Measurements from ENCODE around the gene MEF2C. TPM values are rescaled to one million over a fixed set of nuclear protein-coding genes. Genes with fewer than 3 reads are reported as not detected.
"Not testable (repeated sequence)": the region's sequence is repeated elsewhere in the genome, so short reads cannot be mapped to it uniquely, and the experiment has no call there.

Gene MEF2C
- total RNA-seq, 1 donor = 98.0 TPM

DNA sequence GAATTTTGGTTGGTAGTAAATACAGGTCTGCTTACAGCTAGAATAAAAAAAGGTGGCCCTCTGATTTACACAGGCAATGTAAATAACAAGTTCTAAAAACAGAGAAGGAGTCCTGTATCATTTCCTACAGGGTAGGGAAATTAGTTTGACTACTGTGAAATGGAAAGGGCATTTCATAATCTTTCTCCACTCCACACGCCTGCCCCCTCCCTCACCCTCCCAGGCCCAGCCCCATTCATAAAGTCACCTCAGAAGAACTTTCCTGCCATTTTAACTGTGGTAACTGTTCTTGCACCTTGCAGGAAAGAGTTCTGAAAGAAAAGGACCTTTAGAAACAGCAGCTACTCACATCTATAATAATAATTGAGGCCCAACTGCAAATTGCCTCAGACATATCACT lies 69.7 kb downstream of the MEF2C start:
- no peak for DNase-seq (ENCODE audit: low read depth in 2 of 3, low spot score in 2 of 3)

DNA sequence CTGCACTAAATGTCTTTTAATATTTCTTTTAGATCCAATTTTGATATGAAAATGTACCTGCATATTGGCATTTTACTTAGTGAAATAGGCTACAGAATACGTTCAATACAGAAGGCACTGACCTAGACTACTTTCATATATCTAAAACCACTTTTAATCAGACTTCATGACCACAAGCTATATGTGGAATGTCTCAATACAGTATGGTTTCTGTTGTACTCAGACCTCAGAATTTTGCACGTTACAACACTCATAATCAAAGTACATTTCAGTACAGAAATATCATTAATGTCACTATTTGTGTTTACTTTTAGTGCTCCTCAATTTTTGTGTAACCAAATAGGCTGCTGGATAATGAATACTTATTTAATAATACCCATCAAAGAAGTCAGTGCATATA lies 74.8 kb downstream of the MEF2C start:
- DNase-seq (ENCODE audit: low read depth in 2 of 3, low spot score in 2 of 3) = no peak

DNA sequence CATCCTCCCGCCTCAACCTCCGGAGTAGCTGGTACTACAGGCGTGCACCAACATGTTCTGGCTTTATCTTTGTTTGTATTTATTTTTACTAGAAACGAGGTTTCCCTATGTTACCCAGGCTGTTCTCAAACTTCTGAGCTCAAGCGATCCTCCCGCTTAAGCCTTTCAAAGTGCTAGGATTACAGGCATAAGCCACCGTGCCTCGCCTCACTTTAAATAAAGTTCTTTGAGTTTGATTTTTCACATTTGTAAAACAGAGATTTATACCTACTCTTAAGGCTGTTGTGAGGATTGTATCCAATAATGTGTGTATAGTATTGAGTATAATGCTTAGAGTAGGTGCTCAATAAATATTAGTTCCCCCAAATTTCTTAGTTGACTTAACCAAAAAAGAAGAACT lies 75.7 kb downstream of the MEF2C start:
- DNase-seq (ENCODE audit: low read depth in 2 of 3, low spot score in 2 of 3) = no peak

DNA sequence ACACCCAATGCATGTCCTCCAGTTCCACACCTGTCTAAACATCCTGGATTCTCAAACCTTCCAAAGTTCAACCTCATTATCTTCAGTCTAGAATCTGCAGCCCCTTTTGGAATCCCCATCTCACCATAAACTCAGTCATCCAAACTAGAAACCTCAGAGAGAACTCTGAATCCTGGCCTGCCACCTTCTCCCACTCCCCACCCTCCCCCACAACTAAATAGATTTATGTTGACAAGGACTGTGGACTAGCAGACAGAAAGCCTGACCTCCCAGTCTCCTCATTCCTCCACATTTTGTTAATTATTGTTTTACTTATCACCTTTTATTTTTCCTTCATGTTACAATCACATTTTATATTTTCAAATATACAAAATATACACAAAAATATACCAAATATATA lies 76.6 kb downstream of the MEF2C start:
- DNase-seq (ENCODE audit: low read depth in 2 of 3, low spot score in 2 of 3) = no peak

- DNase-seq (ENCODE audit: low read depth in 2 of 3, low spot score in 2 of 3) = no peak
These were observed 77.7 kb downstream of the MEF2C start for GRCh38 chr5:88805151-88805784.

- no peak for DNase-seq (ENCODE audit: low read depth in 2 of 3, low spot score in 2 of 3)
These were observed 78.5 kb downstream of the MEF2C start for GRCh38 chr5:88804444-88804843.

- DNase-seq (ENCODE audit: low read depth in 2 of 3, low spot score in 2 of 3) = no peak
These were observed 79.7 kb downstream of the MEF2C start for GRCh38 chr5:88803309-88803708.

DNA sequence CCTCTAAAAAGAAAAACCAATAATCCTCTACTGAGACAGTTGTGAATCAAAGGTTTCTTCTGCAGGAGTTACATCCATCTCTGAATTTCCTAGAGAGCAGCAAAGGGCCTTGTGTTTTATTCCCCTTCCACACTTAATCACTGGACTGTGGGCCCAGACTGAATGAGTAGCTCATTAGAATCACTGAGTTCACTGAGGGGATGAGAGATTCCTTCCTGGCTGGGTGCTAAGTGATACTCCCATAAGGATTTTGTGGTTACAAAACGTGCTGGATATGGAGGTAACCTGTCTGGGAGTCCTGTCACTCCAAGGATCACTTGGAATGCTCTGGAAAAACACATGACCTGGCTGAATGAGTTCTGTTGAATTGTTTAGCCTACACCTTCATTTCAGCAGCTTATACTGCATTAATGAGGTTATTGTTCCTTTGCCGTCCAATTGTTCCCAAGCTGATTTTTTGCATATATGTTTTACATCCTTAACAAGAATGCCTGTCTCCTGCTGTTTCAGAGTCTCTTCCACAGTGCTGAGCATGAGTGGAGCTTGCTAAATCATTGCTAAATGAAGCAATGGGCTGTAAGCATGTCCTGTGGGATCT lies 82.9 kb downstream of the MEF2C start:
- DNase-seq (ENCODE audit: low read depth in 2 of 3, low spot score in 2 of 3) = no peak

- not testable (repeated sequence) for DNase-seq (ENCODE audit: low read depth in 2 of 3, low spot score in 2 of 3)
These were observed 84.1 kb downstream of the MEF2C start for GRCh38 chr5:88798933-88799332.

DNA sequence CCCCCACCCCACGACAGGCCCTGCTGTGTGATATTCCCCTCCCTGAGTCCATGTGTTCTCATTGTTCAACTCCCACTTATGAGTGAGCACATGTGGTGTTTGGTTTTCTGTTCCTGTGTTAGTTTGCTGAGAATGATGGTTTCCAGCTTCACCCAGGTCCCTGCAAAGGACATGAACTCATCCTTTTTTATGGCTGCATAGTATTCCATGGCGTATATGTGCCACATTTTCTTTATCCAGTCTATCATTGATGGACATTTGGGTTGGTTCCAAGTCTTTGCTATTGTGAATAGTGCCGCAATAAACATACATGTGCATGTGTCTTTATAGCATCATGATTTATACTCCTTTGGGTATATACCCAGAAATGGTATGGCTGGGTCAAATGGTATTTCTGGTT lies 89.2 kb downstream of the MEF2C start:
- not testable (repeated sequence) for DNase-seq (ENCODE audit: low read depth in 2 of 3, low spot score in 2 of 3)

DNA sequence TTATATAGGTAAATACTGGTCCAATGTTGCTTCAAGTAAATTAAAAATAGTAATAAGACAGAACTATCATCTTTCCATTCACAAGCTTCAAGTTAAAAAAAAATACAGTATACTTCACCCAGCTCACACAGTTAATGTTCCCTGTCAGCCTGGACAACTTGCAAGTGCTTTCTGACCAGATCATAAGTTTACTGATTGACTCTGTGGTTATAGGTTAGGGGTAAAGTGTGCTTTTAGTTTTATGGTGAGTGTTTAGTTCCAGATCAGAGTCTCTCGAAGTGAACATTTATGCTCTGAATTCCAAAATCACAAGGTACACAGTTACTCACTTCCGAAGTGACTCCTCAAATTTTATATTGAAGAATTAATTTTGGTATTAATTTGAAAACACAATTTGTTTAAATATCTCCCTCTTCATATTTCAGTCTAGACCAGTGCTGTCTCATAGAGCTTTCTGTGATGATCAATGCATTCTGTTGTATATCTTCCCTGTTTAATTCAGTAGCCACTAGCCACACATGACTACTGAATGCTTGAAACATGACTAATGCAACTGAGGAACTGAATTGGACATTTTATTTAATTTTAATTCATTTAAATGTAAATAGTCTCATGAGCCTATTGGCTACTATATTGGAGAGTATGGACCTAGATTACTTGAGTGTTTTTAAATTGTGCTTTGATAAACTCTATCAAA lies 90.7 kb downstream of the MEF2C start:
- DNase-seq (ENCODE audit: low read depth in 2 of 3, low spot score in 2 of 3) = no peak

DNA sequence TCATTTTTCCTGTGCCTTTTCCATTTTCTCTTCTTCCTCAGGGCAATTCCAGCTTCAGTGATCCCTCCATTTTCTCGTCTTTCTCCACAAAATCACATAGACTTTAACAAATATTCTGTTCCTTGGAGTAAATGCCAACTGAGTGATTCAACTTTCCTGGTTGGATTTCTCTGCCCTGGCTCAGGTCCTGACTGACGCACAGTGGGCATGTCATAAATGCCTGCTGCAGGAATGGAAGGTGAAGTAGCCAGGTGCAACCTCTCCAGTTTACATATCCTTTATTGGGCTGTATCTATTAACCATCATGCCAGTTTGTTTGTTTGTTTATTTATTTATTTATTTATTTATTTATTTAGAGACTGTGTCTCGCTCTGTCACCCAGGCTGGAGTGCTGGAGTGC lies 95.1 kb downstream of the MEF2C start:
- no peak for DNase-seq (ENCODE audit: low read depth in 2 of 3, low spot score in 2 of 3)

DNA sequence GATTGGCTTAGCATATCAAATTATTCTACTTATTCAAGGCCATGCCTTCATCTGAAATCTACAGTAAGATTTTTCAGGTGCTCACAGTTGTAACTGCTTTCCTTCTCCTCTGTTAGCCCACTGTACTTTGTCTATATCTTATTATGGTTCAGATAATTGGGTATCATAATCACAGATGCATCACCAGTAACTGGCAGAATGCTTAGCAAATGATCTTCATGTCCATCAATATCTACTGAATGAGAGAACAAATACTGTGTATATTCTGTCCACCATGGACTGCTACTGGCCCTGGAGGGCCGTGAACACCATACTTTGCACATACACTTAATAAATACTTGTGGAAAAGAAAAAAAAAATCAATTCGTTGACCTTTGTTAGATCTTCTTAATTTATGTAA lies 96.2 kb downstream of the MEF2C start:
- DNase-seq (ENCODE audit: low read depth in 2 of 3, low spot score in 2 of 3) = no peak

GRCh38 chr5:88785746-88786565 lies 97.0 kb downstream of the MEF2C start:
- DNase-seq (ENCODE audit: low read depth in 2 of 3, low spot score in 2 of 3) = peak in 2 of 3 donors; percentile 63 to 66

DNA sequence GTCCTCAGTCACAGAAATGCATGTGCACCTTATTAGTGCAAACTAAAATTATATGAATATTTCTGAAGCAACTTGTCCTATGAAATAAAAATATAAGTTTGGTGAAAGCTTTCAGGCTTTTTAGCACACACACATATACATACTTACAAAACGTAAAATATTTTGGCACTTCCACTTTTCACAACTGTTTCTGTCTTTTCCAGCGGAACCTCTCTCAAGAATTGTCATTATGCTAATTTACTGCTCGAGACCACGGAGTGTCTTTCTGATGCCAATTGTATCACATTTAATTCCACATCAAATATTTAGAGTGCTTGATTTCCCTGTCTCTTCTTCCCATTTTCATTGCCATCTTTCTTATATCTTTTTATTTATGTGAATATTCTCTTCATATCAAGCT lies 100.4 kb downstream of the MEF2C start:
- peak in 1 of 3 donors; percentile 45 for DNase-seq (ENCODE audit: low read depth in 2 of 3, low spot score in 2 of 3)

- DNase-seq (ENCODE audit: low read depth in 2 of 3, low spot score in 2 of 3) = peak in 1 of 3 donors; percentile 19
These were observed 102.2 kb downstream of the MEF2C start for GRCh38 chr5:88780736-88781135.

DNA sequence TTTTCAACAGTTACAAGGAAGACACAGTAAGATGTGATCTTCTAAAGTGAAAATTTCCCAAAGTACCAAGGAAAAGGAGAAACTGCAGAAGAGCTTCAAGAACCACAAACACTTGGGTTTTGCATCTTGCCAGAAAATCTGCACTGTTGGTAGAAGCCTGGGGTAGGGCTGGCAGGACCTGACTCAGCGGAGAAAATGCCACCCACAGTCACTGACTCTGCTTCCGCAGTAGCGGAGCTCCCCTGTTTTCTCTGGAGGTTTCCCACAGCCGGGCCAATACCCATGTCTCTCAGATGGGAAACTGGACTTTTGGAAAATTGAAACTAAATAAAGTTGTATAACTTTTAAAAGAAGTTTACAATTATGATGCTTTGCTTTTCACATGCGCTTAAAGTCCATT lies 104.2 kb downstream of the MEF2C start:
- DNase-seq (ENCODE audit: low read depth in 2 of 3, low spot score in 2 of 3) = peak in 2 of 3 donors; percentile 59 to 62

DNA sequence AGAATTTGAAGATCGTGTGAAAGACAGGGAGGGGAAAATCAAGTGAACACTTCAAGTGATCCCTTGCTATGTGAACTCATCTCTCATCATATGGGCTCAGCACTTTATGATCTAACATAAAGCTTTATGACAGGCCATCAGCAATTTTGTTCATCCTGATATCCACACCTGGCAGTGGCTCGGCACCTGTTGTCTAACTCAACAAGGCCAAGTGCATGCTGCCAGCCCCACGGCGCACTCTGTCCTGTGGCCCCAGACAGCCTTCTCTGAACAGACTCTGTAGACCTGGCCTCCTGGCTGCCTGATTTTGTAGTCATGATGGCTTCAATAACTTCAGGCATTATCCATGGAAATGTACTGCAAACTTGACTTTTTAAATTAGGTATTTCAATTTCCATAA lies 106.3 kb downstream of the MEF2C start:
- DNase-seq (ENCODE audit: low read depth in 2 of 3, low spot score in 2 of 3) = no peak

GRCh38 chr5:88772831-88773230 lies 110.2 kb downstream of the MEF2C start:
- DNase-seq (ENCODE audit: low read depth in 2 of 3, low spot score in 2 of 3) = no peak

GRCh38 chr5:88772047-88772446 lies 110.9 kb downstream of the MEF2C start:
- DNase-seq (ENCODE audit: low read depth in 2 of 3, low spot score in 2 of 3) = no peak

Measured in hematopoietic multipotent progenitor cell (in vitro differentiated cells).